ENCODE measurements around the gene FHIP2A. TPM values are rescaled to one million over a fixed set of nuclear protein-coding genes. Genes with fewer than 3 reads are reported as not detected.
A peak's percentile ranks its signal among the peaks of the same experiment; 100 is the strongest.

Gene FHIP2A
- total RNA-seq, 2 experiments from 2014 or later: 52.8 to 53.7 TPM

DNA sequence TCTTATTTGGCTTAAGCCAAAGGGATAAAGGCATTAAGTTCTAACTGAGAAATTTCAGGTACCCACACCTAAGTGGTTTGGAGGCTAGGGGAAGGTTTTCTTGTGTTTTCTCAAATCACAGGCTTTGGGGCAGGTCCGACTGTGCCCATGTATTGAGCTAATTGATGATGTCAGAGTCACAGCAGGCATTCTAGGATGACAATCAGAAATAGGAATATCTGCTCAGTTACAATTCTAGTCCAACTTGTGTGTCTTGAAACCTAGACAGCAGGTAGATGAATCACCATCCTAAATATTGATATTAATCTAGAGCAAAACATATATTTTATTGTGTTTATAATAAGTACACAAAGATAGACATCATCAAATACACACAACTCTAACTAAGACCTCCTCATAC is 2.3 kb upstream of the FHIP2A start:
- intact Hi-C loops (cut with DNase I, micrococcal nuclease): no loop called here
- Histone ChIP-seq H3K27ac (ENCODE audit: low read depth in 1 of 2, low read length in 2 of 2) (no peak overlapping the region), H3K9me3 (ENCODE audit: control insufficient read depth in 1 of 2, insufficient read depth in 1 of 2, low read length in 2 of 2) (no peaks in the 10 kb centered on the region), H3K4me1 (ENCODE audit: insufficient read depth, low read length) (peaks cover 5% of the 10 kb centered on the region), H3K27me3 (ENCODE audit: control insufficient read depth in 1 of 2, insufficient read depth in 2 of 2, low read length in 2 of 2) (no peaks in the 10 kb centered on the region), H3K36me3 (ENCODE audit: insufficient read depth, low read length) (no peaks in the 10 kb centered on the region), H3K4me3 (ENCODE audit: low read length) (no peak overlapping the region)
- Mint-ChIP-seq H3K27ac (no peak overlapping the region), H3K36me3 (ENCODE audit: low read depth) (peaks cover 9% of the 10 kb centered on the region), H3K4me3 (no peak overlapping the region), H3K4me1 (ENCODE audit: low read depth) (peaks cover 24% of the 10 kb centered on the region), H3K9me3 (no peaks in the 10 kb centered on the region), H3K27me3 (no peaks in the 10 kb centered on the region)
- CTCF ChIA-PET: no interaction called here
- ATAC-seq (ENCODE audit: poor library complexity): no peak
- DNase-seq: no peak
- TF ChIP-seq CTCF (IDR thresholded peaks at IDR 0.05): no peak
- POLR2A ChIA-PET: no interaction called here

GRCh38 chr10:114821915-114822443 is 399 bp downstream of the FHIP2A start:
- ATAC-seq (ENCODE audit: poor library complexity) (peak; percentile 45), DNase-seq (peak in 7 of 14 experiments; percentile 17 to 80 (median 58))
- no peaks in the 10 kb centered on the region for H3K9me3 Mint-ChIP-seq
- H3K27ac ChIP-seq (ENCODE audit: low read depth in 1 of 2, low read length in 2 of 2): peak overlapping the region in 1 of 2 donors; percentile 49
- peak overlapping the region; percentile 94 for H3K4me3 Mint-ChIP-seq
- no peaks in the 10 kb centered on the region for H3K27me3 ChIP-seq (ENCODE audit: control insufficient read depth in 1 of 2, insufficient read depth in 2 of 2, low read length in 2 of 2)
- ChIA-PET POLR2A (interaction anchor here (0.6 to 2.3 kb wide), 17 partner anchors 10 to 648 kb away, joined by 3 to 14 read pairs (median 6); partner anchors contain the start of genes CCDC186 and TRUB1), CTCF (interaction anchor here (0.7 to 2.2 kb wide), 12 partner anchors 10 to 648 kb away, joined by 3 to 39 read pairs (median 6); partner anchors contain the start of genes CCDC186 and TRUB1)
- H3K27me3 Mint-ChIP-seq: no peaks in the 10 kb centered on the region
- H3K27ac Mint-ChIP-seq: peak overlapping the region; percentile 92
- peaks cover 15% of the 10 kb centered on the region for H3K4me1 ChIP-seq (ENCODE audit: insufficient read depth, low read length)
- peak overlapping the region; percentile 66 for H3K4me3 ChIP-seq (ENCODE audit: low read length)
- H3K9me3 ChIP-seq (ENCODE audit: control insufficient read depth in 1 of 2, insufficient read depth in 1 of 2, low read length in 2 of 2): no peaks in the 10 kb centered on the region
- peaks cover 44% of the 10 kb centered on the region for H3K4me1 Mint-ChIP-seq (ENCODE audit: low read depth)
- TF ChIP-seq CTCF (IDR thresholded peaks at IDR 0.05): no peak
- intact Hi-C loops (cut with DNase I, micrococcal nuclease): loop anchor here (2.0 to 10.0 kb wide), 4 partner anchors 121 to 650 kb away; partner anchors contain the start of gene CCDC186 (in 1 of the 2)
- H3K36me3 Mint-ChIP-seq (ENCODE audit: low read depth): peaks cover 9% of the 10 kb centered on the region
- no peaks in the 10 kb centered on the region for H3K36me3 ChIP-seq (ENCODE audit: insufficient read depth, low read length)

- Mint-ChIP-seq H3K27me3 (no peaks in the 10 kb centered on the region), H3K27ac (peak overlapping the region; percentile 92), H3K4me3 (peak overlapping the region; percentile 94), H3K36me3 (ENCODE audit: low read depth) (peaks cover 9% of the 10 kb centered on the region), H3K9me3 (no peaks in the 10 kb centered on the region), H3K4me1 (ENCODE audit: low read depth) (peaks cover 48% of the 10 kb centered on the region)
- ChIA-PET POLR2A (interaction anchor here (0.6 to 2.3 kb wide), 14 partner anchors 9 to 648 kb away, joined by 3 to 14 read pairs (median 6); partner anchors contain the start of gene CCDC186), CTCF (interaction anchor here (0.8 to 2.2 kb wide), 10 partner anchors 9 to 518 kb away, joined by 3 to 39 read pairs (median 5); partner anchors contain the start of gene TRUB1)
- Histone ChIP-seq H3K4me1 (ENCODE audit: insufficient read depth, low read length) (peaks cover 15% of the 10 kb centered on the region), H3K36me3 (ENCODE audit: insufficient read depth, low read length) (no peaks in the 10 kb centered on the region), H3K27ac (ENCODE audit: low read depth in 1 of 2, low read length in 2 of 2) (peak overlapping the region; percentile 0 to 27), H3K9me3 (ENCODE audit: control insufficient read depth in 1 of 2, insufficient read depth in 1 of 2, low read length in 2 of 2) (no peaks in the 10 kb centered on the region), H3K27me3 (ENCODE audit: control insufficient read depth in 1 of 2, insufficient read depth in 2 of 2, low read length in 2 of 2) (no peaks in the 10 kb centered on the region), H3K4me3 (ENCODE audit: low read length) (peak overlapping the region; percentile 66)
- TF ChIP-seq CTCF (IDR thresholded peaks at IDR 0.05): no peak
- ATAC-seq (ENCODE audit: poor library complexity): peak; percentile 5
- intact Hi-C loops (cut with DNase I, micrococcal nuclease): loop anchor here in 1 of 2 experiments (5.0 to 10.0 kb wide), 2 partner anchors 278 to 650 kb away; partner anchors contain the start of gene CCDC186
- DNase-seq: peak in 9 of 14 experiments; percentile 5 to 47 (median 15)
Observed at GRCh38 chr10:114822444-114823076, 980 bp downstream of the FHIP2A start.
